ENCODE measurements around the gene PADI2.

DNA sequence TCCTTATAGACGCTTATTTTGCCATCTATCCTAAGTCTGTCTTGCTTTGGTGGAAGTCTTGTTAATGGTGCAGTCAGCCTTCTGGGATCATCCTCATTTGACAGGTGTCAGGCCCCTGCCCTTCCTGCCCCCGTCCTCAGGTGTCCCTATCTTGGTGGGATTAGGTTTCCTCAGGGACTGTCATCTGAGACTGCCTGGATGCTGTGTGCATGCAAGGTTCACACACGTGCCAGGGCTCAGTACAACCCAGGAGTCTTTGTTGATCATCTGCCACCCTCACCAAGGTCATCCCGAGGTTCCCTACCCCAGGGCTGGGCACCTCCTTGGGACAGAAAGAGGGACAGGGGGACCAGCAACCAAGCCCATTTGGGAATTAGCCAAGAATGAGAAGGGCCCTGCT lies 18.0 kb downstream of the PADI2 start:
- TF ChIP-seq, protein P1, sequence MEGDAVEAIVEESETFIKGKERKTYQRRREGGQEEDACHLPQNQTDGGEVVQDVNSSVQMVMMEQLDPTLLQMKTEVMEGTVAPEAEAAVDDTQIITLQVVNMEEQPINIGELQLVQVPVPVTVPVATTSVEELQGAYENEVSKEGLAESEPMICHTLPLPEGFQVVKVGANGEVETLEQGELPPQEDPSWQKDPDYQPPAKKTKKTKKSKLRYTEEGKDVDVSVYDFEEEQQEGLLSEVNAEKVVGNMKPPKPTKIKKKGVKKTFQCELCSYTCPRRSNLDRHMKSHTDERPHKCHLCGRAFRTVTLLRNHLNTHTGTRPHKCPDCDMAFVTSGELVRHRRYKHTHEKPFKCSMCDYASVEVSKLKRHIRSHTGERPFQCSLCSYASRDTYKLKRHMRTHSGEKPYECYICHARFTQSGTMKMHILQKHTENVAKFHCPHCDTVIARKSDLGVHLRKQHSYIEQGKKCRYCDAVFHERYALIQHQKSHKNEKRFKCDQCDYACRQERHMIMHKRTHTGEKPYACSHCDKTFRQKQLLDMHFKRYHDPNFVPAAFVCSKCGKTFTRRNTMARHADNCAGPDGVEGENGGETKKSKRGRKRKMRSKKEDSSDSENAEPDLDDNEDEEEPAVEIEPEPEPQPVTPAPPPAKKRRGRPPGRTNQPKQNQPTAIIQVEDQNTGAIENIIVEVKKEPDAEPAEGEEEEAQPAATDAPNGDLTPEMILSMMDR (IDR thresholded peaks at IDR 0.05): no peak
- TF ChIP-seq POLR2A (IDR thresholded peaks at IDR 0.05): no peak
